Activated naive CD8-positive, alpha-beta T cell treated with anti-CD3 and anti-CD28 coated beads, Interleukin-2, amount 10 ng/mL, durations not matched to agents 7 days and 5 days (primary cell): ENCODE results near the gene FAM240A. TPM values are rescaled to one million over a fixed set of nuclear protein-coding genes. Genes with fewer than 3 reads are reported as not detected.
A peak's percentile ranks its signal among the peaks of the same experiment; 100 is the strongest.

Experiments
- ATAC-seq: fragments of 150-1000 bp; cut with Tn5 transposase; one replicate; pipeline ENCODE4 v1.10.0; 2021; ENCODE audit warnings: low read depth, moderate library complexity
- POLR2A ChIA-PET: fragments of 350-600 bp; sonication (Branson Sonifier 250); formaldehyde crosslinking; loops from one replicate; lab custom pipeline; 2021; ENCODE audit warnings: antibody characterized with exemption; lab: Charles Lee
- DNase-seq: peaks from one replicate; pipeline ENCODE4 v3.0.0; 2021
- H3K27ac Mint-ChIP-seq: one replicate; pipeline ENCODE4 v1.8.0; 2022; ENCODE audit warnings: mild to moderate bottlenecking, mixed read lengths
- H3K27me3 Mint-ChIP-seq: one replicate; pipeline ENCODE4 v1.8.0; 2022; ENCODE audit warnings: mild to moderate bottlenecking, moderate library complexity, mixed read lengths
- H3K36me3 Mint-ChIP-seq: one replicate; pipeline ENCODE4 v1.8.0; 2021; ENCODE audit warnings: mild to moderate bottlenecking, mixed read lengths
- H3K4me1 Mint-ChIP-seq: one replicate; pipeline ENCODE4 v1.8.0; 2021; ENCODE audit warnings: mixed read lengths
- H3K4me3 Mint-ChIP-seq: one replicate; pipeline ENCODE4 v1.8.0; 2022; ENCODE audit warnings: mild to moderate bottlenecking, moderate library complexity, mixed read lengths
- H3K9me3 Mint-ChIP-seq: one replicate; pipeline ENCODE4 v1.8.0; 2021; ENCODE audit warnings: mixed read lengths
- total RNA-seq, 2 experiments: library from RNA; stranded (reverse); gene quantifications; one replicate each; pipeline ENCODE4 v1.2.3, GENCODE V29; 2021

FAM240A gene
- total RNA-seq, 2 experiments from 2014 or later = not detected

DNA sequence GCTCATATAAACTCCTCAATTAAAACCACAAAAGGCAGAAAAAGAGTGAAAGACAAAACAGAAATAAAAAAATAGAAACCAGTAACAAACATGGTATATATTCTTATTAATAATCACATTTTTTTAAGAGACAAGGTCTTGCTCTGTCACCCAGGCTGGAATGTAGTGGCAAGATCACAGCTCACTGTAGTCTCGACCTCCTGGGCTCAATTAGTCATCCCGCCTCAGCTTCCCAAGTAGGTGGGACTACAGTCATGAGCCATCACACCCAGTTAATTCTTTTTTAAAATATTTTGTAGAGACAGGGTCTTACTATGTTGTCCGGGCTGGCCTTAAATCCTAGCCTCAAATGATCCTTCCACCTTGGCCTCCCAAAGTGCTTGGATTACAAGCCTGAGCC, 37.1 kb downstream of the FAM240A start:
- POLR2A ChIA-PET = no interaction called here
- H3K9me3 Mint-ChIP-seq = peaks cover 8% of the 10 kb centered on the region
- no peak overlapping the region for H3K4me3 Mint-ChIP-seq
- DNase-seq (no peak), ATAC-seq (no peak)
- peaks cover 37% of the 10 kb centered on the region for H3K27me3 Mint-ChIP-seq
- H3K27ac Mint-ChIP-seq = no peak overlapping the region
- H3K4me1 Mint-ChIP-seq = no peaks in the 10 kb centered on the region
- H3K36me3 Mint-ChIP-seq = no peaks in the 10 kb centered on the region

DNA sequence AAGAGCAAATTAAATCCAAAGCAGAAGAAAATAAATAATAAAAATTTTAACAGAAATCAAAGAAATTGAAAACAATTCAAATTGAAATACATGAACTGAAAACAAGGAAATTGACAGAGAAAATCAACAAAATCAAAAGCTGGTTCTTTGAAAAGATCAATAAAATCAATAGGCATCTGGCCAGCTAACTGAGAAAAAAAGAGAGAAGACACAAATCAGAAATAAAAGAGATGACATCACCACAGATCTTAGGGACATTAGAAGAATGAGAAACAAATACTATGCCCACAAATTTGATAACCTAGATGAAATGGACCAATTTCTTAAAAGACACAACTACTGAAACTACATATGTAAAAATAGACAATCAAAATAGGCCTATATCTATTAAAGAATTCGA, 38.8 kb downstream of the FAM240A start:
- Mint-ChIP-seq H3K27ac (no peak overlapping the region), H3K36me3 (no peaks in the 10 kb centered on the region), H3K27me3 (peaks cover 36% of the 10 kb centered on the region), H3K4me1 (no peaks in the 10 kb centered on the region), H3K9me3 (peaks cover 8% of the 10 kb centered on the region), H3K4me3 (no peak overlapping the region)
- DNase-seq (no peak), ATAC-seq (no peak)
- POLR2A ChIA-PET = no interaction called here

DNA sequence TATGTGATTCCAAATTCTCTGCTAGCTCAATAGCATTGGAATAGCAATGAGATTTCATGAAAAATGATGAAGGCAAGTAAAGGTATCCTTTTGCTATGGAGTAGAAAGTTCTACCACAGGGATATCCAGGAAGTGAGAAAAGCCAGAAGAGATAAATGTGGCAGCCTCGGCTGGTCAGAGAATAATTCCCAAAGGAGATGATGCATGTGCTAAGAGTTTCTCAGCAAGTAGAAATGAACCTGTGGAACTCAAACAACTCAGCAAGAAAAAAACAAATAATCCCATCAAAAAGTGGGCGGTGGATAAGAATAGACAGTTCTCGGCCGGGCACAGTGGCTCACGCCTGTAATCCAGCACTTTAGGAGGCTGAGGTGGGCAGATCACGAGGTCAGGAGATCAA, 42.9 kb downstream of the FAM240A start:
- no peak for ATAC-seq
- H3K27ac Mint-ChIP-seq = no peak overlapping the region
- DNase-seq = no peak
- POLR2A ChIA-PET = no interaction called here
- H3K9me3 Mint-ChIP-seq = peaks cover 8% of the 10 kb centered on the region
- no peaks in the 10 kb centered on the region for H3K36me3 Mint-ChIP-seq
- no peak overlapping the region for H3K4me3 Mint-ChIP-seq
- H3K27me3 Mint-ChIP-seq = peaks cover 23% of the 10 kb centered on the region
- H3K4me1 Mint-ChIP-seq = peaks cover 6% of the 10 kb centered on the region

DNA sequence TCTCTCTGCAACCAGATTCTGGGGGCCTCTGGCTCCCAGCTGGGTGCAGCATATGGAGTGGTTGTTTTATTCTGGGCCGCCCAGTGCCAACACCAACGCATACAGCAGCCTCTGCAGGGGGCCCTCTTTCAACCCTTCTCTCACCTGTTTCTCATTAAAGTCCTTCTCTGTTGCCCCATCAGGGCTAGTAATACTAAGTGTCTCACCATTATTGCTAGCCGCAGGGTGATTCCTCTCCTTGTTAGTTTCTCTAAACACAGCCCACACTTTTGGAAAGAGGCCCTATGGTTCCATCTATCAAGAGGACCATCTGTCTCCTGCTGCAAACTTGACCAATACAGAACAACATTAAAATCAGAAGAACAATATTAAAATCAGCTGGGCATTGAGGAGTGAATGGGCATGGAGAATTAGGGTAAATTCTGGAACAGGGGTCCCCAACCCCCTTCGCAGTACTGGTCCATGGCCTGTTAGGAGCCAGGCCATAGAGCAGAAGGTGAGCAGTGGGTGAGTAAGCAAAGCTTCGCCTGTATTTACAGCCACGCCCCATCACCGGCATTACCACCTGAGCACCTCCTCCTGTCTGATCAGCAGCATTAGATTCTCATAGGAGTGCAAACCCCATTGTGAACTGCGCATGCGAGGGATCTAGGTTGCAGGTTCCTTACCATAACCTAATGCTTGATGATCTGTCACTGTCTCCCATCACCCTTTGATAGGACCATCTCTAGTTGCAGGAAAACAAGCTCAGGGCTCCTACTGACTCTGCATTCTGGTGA, 44.6 kb downstream of the FAM240A start:
- no peak for DNase-seq
- H3K36me3 Mint-ChIP-seq = no peaks in the 10 kb centered on the region
- peaks cover 11% of the 10 kb centered on the region for H3K27me3 Mint-ChIP-seq
- no peak overlapping the region for H3K4me3 Mint-ChIP-seq
- ATAC-seq = no peak
- peaks cover 6% of the 10 kb centered on the region for H3K4me1 Mint-ChIP-seq
- H3K9me3 Mint-ChIP-seq = peaks cover 6% of the 10 kb centered on the region
- POLR2A ChIA-PET = no interaction called here
- no peak overlapping the region for H3K27ac Mint-ChIP-seq

DNA sequence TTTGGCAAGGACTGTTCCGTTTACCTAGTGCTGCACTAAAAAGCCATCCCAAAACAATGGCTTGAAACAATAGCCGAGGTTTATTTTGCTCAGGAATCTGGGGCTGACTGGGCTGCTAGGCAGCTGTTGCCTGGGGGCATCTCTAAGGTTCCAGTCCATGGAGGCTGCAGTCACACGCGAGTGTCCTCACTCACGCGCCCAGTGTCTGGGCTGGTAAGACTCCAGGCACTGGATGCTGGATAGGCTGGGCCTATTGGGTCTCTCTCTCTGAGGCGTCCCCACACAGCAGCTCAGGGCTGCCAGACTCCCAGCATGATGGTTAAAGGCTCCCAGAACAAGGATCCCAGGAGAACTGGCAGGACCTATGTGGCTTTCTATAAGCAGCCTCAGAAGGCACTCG, 47.0 kb downstream of the FAM240A start:
- POLR2A ChIA-PET = no interaction called here
- Mint-ChIP-seq H3K36me3 (no peaks in the 10 kb centered on the region), H3K27me3 (peaks cover 5% of the 10 kb centered on the region), H3K4me3 (no peak overlapping the region), H3K4me1 (peaks cover 6% of the 10 kb centered on the region), H3K27ac (no peak overlapping the region), H3K9me3 (no peaks in the 10 kb centered on the region)
- DNase-seq (no peak), ATAC-seq (no peak)

DNA sequence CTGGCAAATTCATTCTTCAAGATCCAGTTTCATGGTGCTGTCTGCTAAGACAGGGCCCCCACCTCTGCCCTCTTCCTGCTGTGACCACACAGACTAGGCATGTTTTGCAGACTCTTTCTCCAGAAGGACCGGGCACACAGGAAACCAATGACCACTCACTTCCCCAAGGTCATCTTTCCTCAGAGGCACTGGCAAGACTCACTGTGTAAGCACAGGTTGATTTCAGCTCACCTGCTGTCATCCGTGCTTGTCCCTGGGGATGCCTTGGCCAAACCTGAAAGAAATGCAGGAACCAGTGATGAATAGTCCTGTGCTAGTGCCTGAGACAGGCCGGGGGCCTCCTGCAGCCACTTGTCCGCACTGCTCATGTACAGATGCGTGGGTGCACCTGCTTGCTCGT, 47.7 kb downstream of the FAM240A start:
- POLR2A ChIA-PET = no interaction called here
- no peaks in the 10 kb centered on the region for H3K36me3 Mint-ChIP-seq
- no peaks in the 10 kb centered on the region for H3K9me3 Mint-ChIP-seq
- no peak for DNase-seq
- H3K27me3 Mint-ChIP-seq = peaks cover 5% of the 10 kb centered on the region
- peaks cover 6% of the 10 kb centered on the region for H3K4me1 Mint-ChIP-seq
- no peak for ATAC-seq
- H3K4me3 Mint-ChIP-seq = no peak overlapping the region
- H3K27ac Mint-ChIP-seq = no peak overlapping the region

DNA sequence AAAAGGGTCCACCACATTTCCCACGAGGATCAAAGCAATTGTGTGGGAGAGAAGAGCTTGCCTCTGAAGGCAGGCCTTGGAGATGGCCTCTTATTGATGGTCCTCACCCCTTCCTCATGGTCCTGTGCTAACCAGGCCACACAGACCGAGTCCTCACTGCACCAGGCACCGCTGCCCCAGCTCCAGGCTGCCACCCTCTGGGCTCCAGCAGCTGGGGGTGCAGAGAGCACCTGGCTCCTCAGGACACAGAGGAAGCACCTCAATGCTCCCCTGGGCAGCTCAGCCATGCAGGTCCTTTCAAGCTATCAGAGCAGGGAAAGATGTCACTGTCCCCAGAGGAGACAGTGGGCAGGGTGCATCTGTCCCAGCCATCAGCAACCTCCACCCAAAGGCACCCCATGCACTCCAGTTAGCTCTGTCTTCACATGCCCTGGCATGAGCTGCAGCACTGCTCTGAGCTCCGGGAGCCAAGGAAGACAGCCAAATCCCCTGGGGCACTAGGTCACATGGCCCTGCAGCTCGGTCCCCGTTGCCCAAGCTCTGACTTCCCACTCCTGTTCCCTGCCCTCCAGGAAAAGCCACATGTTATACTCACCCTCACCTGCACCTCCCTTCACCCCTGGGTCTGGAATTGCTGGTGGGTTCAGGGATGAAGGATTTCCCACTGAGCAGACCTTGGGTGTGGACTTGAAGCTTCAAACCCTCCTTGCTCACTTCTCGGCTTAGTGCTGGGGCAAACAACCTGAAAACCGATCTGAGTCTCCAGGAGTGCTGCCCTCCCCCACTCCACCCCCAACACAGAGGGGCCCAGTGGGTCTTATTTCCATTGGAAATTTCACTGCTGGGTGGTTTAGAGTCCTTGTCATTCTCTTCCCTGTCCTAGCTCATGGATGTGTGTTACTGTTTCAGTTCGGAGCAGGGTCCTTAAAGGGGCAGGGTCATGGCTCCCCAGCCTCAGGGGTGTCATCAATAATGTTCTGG, 48.5 kb downstream of the FAM240A start:
- H3K4me3 Mint-ChIP-seq = no peak overlapping the region
- H3K4me1 Mint-ChIP-seq = peaks cover 6% of the 10 kb centered on the region
- ATAC-seq (no peak), DNase-seq (no peak)
- POLR2A ChIA-PET = no interaction called here
- no peak overlapping the region for H3K27ac Mint-ChIP-seq
- H3K27me3 Mint-ChIP-seq = peaks cover 3% of the 10 kb centered on the region
- no peaks in the 10 kb centered on the region for H3K36me3 Mint-ChIP-seq
- no peaks in the 10 kb centered on the region for H3K9me3 Mint-ChIP-seq

DNA sequence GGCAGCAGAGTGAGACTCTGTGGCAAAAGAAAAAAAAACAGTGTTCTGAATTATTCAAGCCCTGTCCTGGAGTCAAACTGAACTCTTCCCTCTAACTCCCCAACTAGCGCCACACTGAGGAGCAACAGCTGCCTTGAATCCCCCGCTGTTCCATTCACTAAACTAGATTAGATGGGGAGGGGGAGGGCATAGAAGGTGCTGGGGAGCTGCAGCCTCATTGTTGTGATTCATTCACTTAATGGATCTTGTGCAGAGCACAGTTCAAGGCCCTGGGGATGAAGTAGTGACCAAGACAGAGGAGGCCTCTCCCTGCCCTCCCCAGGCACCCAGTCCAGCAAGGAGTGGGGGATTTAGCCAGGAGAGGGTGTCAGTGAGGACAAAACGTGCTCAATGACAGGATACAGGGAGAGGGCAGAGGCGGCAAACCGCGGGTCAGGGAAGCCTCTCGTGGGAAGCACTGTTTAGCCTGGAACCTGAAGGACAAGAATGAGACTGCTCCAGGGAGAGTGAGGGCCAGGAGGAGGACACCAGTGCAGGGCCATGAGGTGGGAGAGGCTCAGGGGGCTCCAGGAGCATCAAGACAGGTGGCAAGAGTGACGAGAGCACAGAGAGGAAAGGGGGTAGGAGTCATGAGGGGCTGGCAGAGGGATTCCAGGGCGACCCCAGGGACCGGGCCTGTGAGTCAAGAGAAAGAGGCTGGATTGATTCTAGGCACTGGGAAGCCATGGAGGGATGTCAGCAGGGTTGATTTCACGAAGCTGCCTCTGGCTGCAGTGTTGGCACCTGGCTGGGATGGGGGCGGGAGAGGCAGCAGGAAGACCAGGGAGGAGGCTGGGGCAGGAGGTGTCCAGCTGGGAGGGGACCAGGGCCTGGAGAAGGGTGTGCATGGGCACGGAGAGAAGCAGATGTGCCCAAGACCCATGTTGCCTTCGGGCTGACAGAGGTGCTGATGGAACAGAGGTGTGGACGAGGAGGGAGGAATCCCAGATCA, 49.7 kb downstream of the FAM240A start:
- Mint-ChIP-seq H3K36me3 (no peaks in the 10 kb centered on the region), H3K27ac (no peak overlapping the region), H3K4me3 (no peak overlapping the region), H3K9me3 (no peaks in the 10 kb centered on the region), H3K4me1 (peaks cover 6% of the 10 kb centered on the region), H3K27me3 (peaks cover 3% of the 10 kb centered on the region)
- DNase-seq (no peak), ATAC-seq (no peak)
- POLR2A ChIA-PET = no interaction called here

DNA sequence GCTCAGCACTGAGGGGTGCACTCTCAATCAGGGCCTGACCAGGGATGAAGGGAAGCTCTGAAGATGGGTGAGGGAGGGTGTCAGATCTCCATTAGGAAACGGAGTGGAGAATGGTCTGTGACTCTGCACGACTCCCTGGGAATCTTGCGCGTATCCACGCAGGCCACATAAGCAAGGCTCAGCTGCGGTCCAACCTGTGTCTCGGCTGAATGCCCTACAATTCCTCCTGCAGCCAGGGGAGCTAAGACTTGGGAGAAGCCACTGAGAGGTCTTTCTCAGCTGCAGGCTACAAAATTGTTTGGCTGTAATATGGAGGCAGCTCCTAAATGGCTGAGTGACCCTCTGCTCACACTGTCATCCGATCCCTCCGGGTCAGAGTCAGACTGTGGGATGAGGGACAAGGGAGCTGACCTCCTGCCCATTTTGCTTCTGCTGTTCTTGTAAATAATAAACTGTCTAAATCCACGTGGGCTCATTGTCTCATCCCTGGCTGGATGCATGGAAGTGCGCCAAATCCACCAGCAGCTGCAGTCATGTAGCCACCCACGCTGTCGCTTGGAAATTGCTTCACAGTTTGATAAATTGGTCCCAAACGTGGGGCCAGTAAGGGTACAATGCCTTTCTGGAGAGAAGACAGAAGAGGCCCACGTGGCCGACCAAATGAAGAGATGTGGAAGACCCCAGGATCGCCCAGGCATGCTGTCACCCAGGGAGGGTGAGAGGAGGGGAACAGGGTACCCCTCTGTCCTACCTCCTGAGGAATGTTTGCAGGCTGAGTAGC, 50.6 kb downstream of the FAM240A start:
- POLR2A ChIA-PET = interaction anchor here (0.5 kb wide), 1 partner anchor 138 kb away, joined by 3 read pairs; no protein-coding TSS in a partner anchor
- H3K9me3 Mint-ChIP-seq = no peaks in the 10 kb centered on the region
- peaks cover 3% of the 10 kb centered on the region for H3K27me3 Mint-ChIP-seq
- ATAC-seq (no peak), DNase-seq (no peak)
- H3K27ac Mint-ChIP-seq = no peak overlapping the region
- peaks cover 3% of the 10 kb centered on the region for H3K4me1 Mint-ChIP-seq
- no peak overlapping the region for H3K4me3 Mint-ChIP-seq
- no peaks in the 10 kb centered on the region for H3K36me3 Mint-ChIP-seq

DNA sequence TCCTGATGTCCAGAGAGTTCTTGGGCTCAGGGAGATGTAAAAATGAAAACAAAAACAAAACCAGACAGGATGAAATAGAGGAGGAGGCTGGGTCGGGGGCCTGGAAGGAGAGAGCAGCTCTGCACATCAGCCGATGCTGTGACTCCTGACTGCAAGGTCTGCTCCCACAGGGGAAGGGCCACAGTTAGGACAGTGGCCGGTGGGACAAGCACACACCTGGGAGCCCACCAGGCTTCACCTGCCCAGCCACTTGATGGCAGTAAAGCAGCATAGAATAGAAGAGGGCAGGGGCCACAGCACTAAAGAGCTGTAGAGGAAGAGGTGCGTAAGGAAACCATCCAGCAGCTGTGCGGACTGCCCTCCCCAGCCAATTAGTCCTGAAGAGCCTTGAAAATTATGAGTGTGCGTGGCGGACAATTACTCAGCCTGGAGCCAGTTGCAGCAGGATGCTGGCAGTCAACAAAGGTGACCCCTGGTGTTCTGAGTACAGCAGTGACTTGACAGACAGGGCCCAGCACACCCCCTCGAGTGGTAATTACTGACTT, 51.3 kb downstream of the FAM240A start:
- no peak overlapping the region for H3K4me3 Mint-ChIP-seq
- POLR2A ChIA-PET = no interaction called here
- H3K4me1 Mint-ChIP-seq = peaks cover 3% of the 10 kb centered on the region
- peak; percentile 24 for DNase-seq
- no peaks in the 10 kb centered on the region for H3K9me3 Mint-ChIP-seq
- peaks cover 3% of the 10 kb centered on the region for H3K27me3 Mint-ChIP-seq
- ATAC-seq = peak; percentile 49
- no peak overlapping the region for H3K27ac Mint-ChIP-seq
- no peaks in the 10 kb centered on the region for H3K36me3 Mint-ChIP-seq

DNA sequence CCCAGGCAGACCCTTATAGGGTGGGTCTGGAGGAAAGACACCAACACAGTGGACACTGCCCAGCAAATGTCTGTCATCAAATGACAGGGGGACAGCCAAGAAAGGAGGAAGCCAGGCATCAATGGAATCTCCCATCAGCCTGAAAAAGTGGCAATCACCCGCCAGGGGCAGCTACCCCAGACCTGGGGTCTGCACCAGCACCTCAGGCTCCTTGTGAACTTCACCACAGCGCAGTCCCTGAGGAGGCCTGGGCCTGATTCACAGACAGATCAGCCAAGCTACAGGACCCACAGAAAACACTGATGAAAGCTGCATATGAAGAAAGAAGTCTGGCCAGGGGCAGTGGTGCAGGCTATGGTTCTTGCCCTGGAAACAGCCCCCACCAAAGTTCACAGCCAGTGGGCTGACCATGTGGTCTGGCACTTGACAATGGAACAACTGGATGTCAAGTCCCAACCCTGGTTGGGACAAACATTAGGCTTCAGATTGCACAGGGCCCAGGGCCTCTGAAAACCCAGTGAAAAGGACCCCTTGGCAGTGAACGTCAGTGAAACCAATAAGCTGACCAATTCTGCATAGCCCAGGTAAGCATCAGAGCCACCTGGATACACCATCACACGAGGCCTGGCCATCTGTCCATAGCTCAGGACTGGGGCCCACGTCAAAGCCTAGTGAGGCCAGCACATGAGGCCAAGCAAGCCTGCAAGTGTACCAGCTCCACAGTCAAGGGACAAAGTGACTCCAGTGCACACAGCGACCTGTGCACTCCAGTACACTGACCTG, 52.1 kb downstream of the FAM240A start:
- no peak overlapping the region for H3K4me3 Mint-ChIP-seq
- H3K36me3 Mint-ChIP-seq = no peaks in the 10 kb centered on the region
- ATAC-seq = no peak
- H3K9me3 Mint-ChIP-seq = no peaks in the 10 kb centered on the region
- peaks cover 3% of the 10 kb centered on the region for H3K4me1 Mint-ChIP-seq
- POLR2A ChIA-PET = no interaction called here
- peaks cover 3% of the 10 kb centered on the region for H3K27me3 Mint-ChIP-seq
- DNase-seq = no peak
- H3K27ac Mint-ChIP-seq = no peak overlapping the region
